H1 (cell line): ENCODE data around the gene GUCY2C. TPM values are rescaled to one million over a fixed set of nuclear protein-coding genes. Genes with fewer than 3 reads are reported as not detected.

Experiments
- ASH2L ChIP-seq: fragments of 200-600, 300-600 bp; sonication (generic); IDR thresholded peaks from one replicate; pipeline ENCODE4 v1.7.1; 2017; ENCODE audit warnings: low read length
- POU5F1 ChIP-seq: IDR thresholded peaks from 2 replicates; pipeline ENCODE4 v1.6.1; 2011; ENCODE audit warnings: low read depth, mild to moderate bottlenecking, low read length, moderate library complexity
- RNF2 ChIP-seq: fragments of 200-900, 300-1000 bp; sonication (generic); IDR thresholded peaks from 2 replicates; pipeline ENCODE4 v1.7.1; 2016; ENCODE audit warnings: borderline replicate concordance, low read depth, mild to moderate bottlenecking, antibody characterized with exemption, low read length; ENCODE audit not compliant: poor library complexity, severe bottlenecking; ENCODE audit errors: missing control alignments
- SUZ12 ChIP-seq: fragments of 200-600 bp; sonication (generic); IDR thresholded peaks from 2 replicates; pipeline ENCODE4 v1.6.1; 2012; ENCODE audit warnings: mild to moderate bottlenecking, inconsistent platforms, low read length, moderate library complexity, mixed read lengths
- polyA plus RNA-seq, 7 experiments: library from polyadenylated mRNA; depleted of rRNA in 3 of 7; stranded (reverse) in 5 of 7; unstranded in 2 of 7; fragments of >200 nt in 5 of 7; fragments of 200-250 nt in 2 of 7; gene quantifications; 1 replicate in 5 of 7; 2 replicates in 1 of 7; 4 replicates in 1 of 7; pipeline versions ENCODE4 v1.2.1 to v1.2.3, GENCODE V29; 2011 to 2013; ENCODE audit warnings: missing spikeins in 2 of 7, mixed read lengths in 2 of 7
- total RNA-seq: library from RNA; stranded (reverse); fragmentation: NEBNext Ultra II Directional; extraction: Animal tissue kit (Norgen Biotek cat#: 25700); gene quantifications from 2 replicates; pipeline ENCODE4 v1.2.1, GENCODE V29; 2021
- TF ChIP-seq, protein P1 (sequence below): IDR thresholded peaks from 2 replicates; pipeline ENCODE4 v1.6.1; 2012; ENCODE audit warnings: inconsistent platforms

Gene GUCY2C
- total and polyA plus RNA-seq, 2 of the 8 experiments (the other 6 are each of a cell fraction or from before 2014, with no cell fraction given), result 1.9 to 3.2 TPM

DNA sequence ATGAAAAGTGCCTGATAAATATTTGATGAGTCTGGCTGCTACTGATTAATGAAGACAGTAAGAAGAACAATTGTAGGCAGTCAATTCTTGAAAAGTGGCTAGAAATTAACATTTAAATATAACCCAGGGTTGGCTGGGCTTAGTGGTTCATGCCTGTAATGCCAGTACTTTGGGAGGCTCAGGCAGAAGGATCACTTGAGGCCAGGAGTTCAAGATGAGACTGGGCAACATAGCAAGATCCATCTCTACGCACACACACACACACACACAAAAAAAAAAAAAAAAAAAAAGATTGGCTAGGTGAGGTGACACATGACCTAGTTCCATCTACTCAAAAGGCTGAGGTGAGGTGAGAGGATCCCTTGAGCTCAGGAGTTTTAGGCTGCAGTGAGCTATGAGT lies 120.8 kb downstream of the GUCY2C start (continued):
- no peak for TF ChIP-seq RNF2
- TF ChIP-seq POU5F1, result no peak
- no peak for TF ChIP-seq SUZ12
- TF ChIP-seq, protein P1, sequence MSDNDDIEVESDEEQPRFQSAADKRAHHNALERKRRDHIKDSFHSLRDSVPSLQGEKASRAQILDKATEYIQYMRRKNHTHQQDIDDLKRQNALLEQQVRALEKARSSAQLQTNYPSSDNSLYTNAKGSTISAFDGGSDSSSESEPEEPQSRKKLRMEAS, result no peak
- no peak for TF ChIP-seq ASH2L
